K562 (cell line): ENCODE data around the gene GBF1. TPM values are rescaled to one million over a fixed set of nuclear protein-coding genes. Genes with fewer than 3 reads are reported as not detected.

Experiments used
- CHD1 ChIP-seq: fragments of 200-600 bp; sonication (generic); IDR thresholded peaks from one replicate; pipeline ENCODE4 v1.6.1; 2012; ENCODE audit warnings: mild to moderate bottlenecking, moderate library complexity, low read length, inconsistent platforms
- DIDO1 ChIP-seq: fragments of 450-650 bp; IDR thresholded peaks from 2 replicates; pipeline ENCODE4 v1.6.1; 2016; ENCODE audit warnings: low read depth, missing biosample characterization, missing genetic modification characterization
- ELF1 ChIP-seq: fragments of 200-800 bp; sonication (Bioruptor generic); IDR thresholded peaks from 2 replicates; pipeline ENCODE4 v1.6.1; 2016; ENCODE audit warnings: missing genetic modification characterization, missing compliant biosample characterization
- ELF2 ChIP-seq: fragments of 250-450 bp; sonication (Bioruptor Pico); IDR thresholded peaks from 2 replicates; pipeline ENCODE4 v1.5.0; 2021; ENCODE audit warnings: mild to moderate bottlenecking
- ELF4 ChIP-seq: fragments of 450-650 bp; formaldehyde crosslinking; IDR thresholded peaks from 2 replicates; pipeline ENCODE4 v1.4.0; 2022; ENCODE audit warnings: missing genetic modification characterization
- FOXA1 ChIP-seq: fragments of 450-650 bp; IDR thresholded peaks from 2 replicates; pipeline ENCODE4 v1.6.1; 2016; ENCODE audit warnings: mild to moderate bottlenecking, borderline replicate concordance
- GABPA ChIP-seq: fragments of 200-800 bp; sonication (Bioruptor generic); conservative IDR thresholded peaks from 2 replicates; pipeline ENCODE4 v1.6.1; 2016; ENCODE audit warnings: low read depth, missing genetic modification characterization, missing compliant biosample characterization
- GATAD2A ChIP-seq: fragments of 450-650 bp; IDR thresholded peaks from 2 replicates; pipeline ENCODE4 v1.6.1; 2017
- KLF6 ChIP-seq: fragments of 250-450 bp; sonication (Bioruptor Pico); IDR thresholded peaks from 2 replicates; pipeline ENCODE4 v1.4.0; 2020; ENCODE audit warnings: mild to moderate bottlenecking, moderate library complexity, borderline replicate concordance
- LEF1 ChIP-seq: fragments of 450-650 bp; IDR thresholded peaks from 2 replicates; pipeline ENCODE4 v1.6.1; 2016; ENCODE audit warnings: mild to moderate bottlenecking
- NEUROD1 ChIP-seq: fragments of 150-350 bp; IDR thresholded peaks from 2 replicates; pipeline ENCODE4 v1.6.1; 2014; ENCODE audit warnings: borderline replicate concordance, low read length, low read depth; ENCODE audit not compliant: partially characterized antibody
- NKRF ChIP-seq: fragments of 450-650 bp; IDR thresholded peaks from 2 replicates; pipeline ENCODE4 v1.6.1; 2016; ENCODE audit warnings: borderline replicate concordance
- NR2C1 ChIP-seq, 2 experiments: fragments of 450-650 bp; IDR thresholded peaks; 2 replicates each; pipeline ENCODE4 v1.6.1; 2017; ENCODE audit warnings: mild to moderate bottlenecking in 2 of 2, antibody characterized with exemption in 1 of 2, inconsistent platforms in 1 of 2, missing compliant biosample characterization in 1 of 2, missing genetic modification characterization in 1 of 2
- PBX2 ChIP-seq, 2 experiments: IDR thresholded peaks in 1 of 2; conservative IDR thresholded peaks in 1 of 2; 2 replicates each; pipeline ENCODE4 v1.6.1; 2016; ENCODE audit warnings: low read depth in 2 of 2, mild to moderate bottlenecking in 1 of 2, missing compliant biosample characterization in 1 of 2, missing genetic modification characterization in 1 of 2, moderate library complexity in 1 of 2
- RBM15 ChIP-seq: fragments of 200-400 bp; formaldehyde crosslinking; IDR thresholded peaks from 2 replicates; pipeline ENCODE4 v1.6.1; 2018; ENCODE audit warnings: mild to moderate bottlenecking, low read length, moderate library complexity; ENCODE audit not compliant: insufficient read depth
- RFX1 ChIP-seq: fragments of 450-650 bp; IDR thresholded peaks from 2 replicates; pipeline ENCODE4 v1.6.1; 2016; ENCODE audit warnings: mild to moderate bottlenecking, moderate library complexity
- SPI1 ChIP-seq: IDR thresholded peaks from 2 replicates; pipeline ENCODE4 v1.6.1; 2011; ENCODE audit warnings: low read depth, low read length, control low read depth, borderline replicate concordance
- TOE1 ChIP-seq, 2 experiments: fragments of 450-650 bp in 1 of 2; sonication (generic) in 1 of 2; formaldehyde crosslinking in 1 of 2; IDR thresholded peaks; 2 replicates each; pipeline versions ENCODE4 v1.7.1 to v1.8.0; 2016 to 2022; ENCODE audit warnings: borderline replicate concordance in 2 of 2, mild to moderate bottlenecking in 2 of 2, antibody characterized with exemption in 1 of 2, inconsistent platforms in 1 of 2, low read depth in 1 of 2, missing genetic modification reagents in 1 of 2, moderate library complexity in 1 of 2
- TSC22D4 ChIP-seq: fragments of 450-650 bp; IDR thresholded peaks from 2 replicates; pipeline ENCODE4 v1.6.1; 2016; ENCODE audit warnings: missing genetic modification characterization, missing biosample characterization, control low read depth
- ZFX ChIP-seq: sonication (generic); formaldehyde crosslinking; IDR thresholded peaks from 2 replicates; pipeline ENCODE4 v1.8.0; 2022; ENCODE audit warnings: mild to moderate bottlenecking, missing genetic modification reagents, moderate library complexity
- ZNF444 ChIP-seq: fragments of 250-450 bp; sonication (Bioruptor Pico); IDR thresholded peaks from 2 replicates; pipeline ENCODE4 v1.4.0; 2020; ENCODE audit warnings: mild to moderate bottlenecking, moderate library complexity
- polyA plus RNA-seq, 8 experiments: library from polyadenylated mRNA; depleted of rRNA in 4 of 8; stranded (reverse) in 5 of 8; unstranded in 3 of 8; fragments of >200 nt; fragmentation: Nextera tagmentation in 2 of 8; fragmentation: Illumina TruSeq in 1 of 8; extraction: Ambion mirVana in 2 of 8; extraction: Trizol in 1 of 8; gene quantifications; 2 replicates each; pipeline versions ENCODE4 v1.2.1 to v1.2.3, GENCODE V29; 2011 to 2014; ENCODE audit warnings: inconsistent platforms in 1 of 8, missing spikeins in 1 of 8
- total RNA-seq, 7 experiments: library from RNA; depleted of rRNA in 6 of 7; stranded (reverse); fragments of >200 nt in 6 of 7; fragmentation: Illumina TruSeq in 2 of 7; extraction: Trizol in 2 of 7; gene quantifications; 2 replicates each; pipeline versions ENCODE4 v1.2.1 to v1.2.3, GENCODE V29; 2011 to 2021; ENCODE audit warnings: low replicate concordance in 1 of 7

GBF1 gene
- total and polyA plus RNA-seq, 9 of the 15 experiments (the other 6 are each of a cell fraction or from before 2014, with no cell fraction given) = 0.69 to 28.0 (median 10.3) TPM

- TF ChIP-seq NEUROD1 (peak; percentile 94), GATAD2A (no peak), PBX2 (CRISPR knock-in tag; IDR thresholded peaks at IDR 0.05; ENCODE audit: low read depth) (peak; percentile 70), PBX2 (tag; conservative IDR thresholded peaks at IDR 0.05; ENCODE audit: low read depth) (peak; percentile 99), ELF1 (no peak), NR2C1 (IDR thresholded peaks at IDR 0.05) (peak; percentile 92), NR2C1 (tag; IDR thresholded peaks at IDR 0.05) (peak; percentile 91), ZNF444 (CRISPR knock-in tag) (no peak), ELF2 (CRISPR knock-in tag) (no peak), DIDO1 (tag) (no peak), FOXA1 (no peak), GABPA (tag) (peak; percentile 55; the same call in 1 of the 2 replicates), CHD1 (peak; percentile 22), NKRF (peak; percentile 89), RFX1 (peak; percentile 87), TOE1 (IDR thresholded peaks at IDR 0.05; ENCODE audit: borderline replicate concordance) (no peak), TOE1 (CRISPR knock-in tag; IDR thresholded peaks at IDR 0.05; ENCODE audit: borderline replicate concordance, low read depth) (no peak), SPI1 (peak; percentile 93), RBM15 (no peak), LEF1 (0 out of 2 replicates have a peak, but pooled peaks have one; percentile 16), ELF4 (no peak), TSC22D4 (tag) (no peak), ZFX (CRISPR knock-in tag) (peak; percentile 74), KLF6 (no peak)
- TF ChIP-seq, all 486 proteins: peak for 83
These were observed at the start of gene GBF1 (continued) for GRCh38 chr10:102245082-102245931.
